GM19452 (cell line): ENCODE measurements around the gene ANO4.

ENCODE experiments used
- ATAC-seq: cut with Tn5 transposase; IDR thresholded peaks from one replicate; pipeline ENCODE4 v1.9.1; 2021; ENCODE audit not compliant: unreplicated experiment

ANO4 gene

GRCh38 chr12:100794441-100795173 lies at the start of gene ANO4:
TSS of gene ANO4 (plus strand) at chr12:100794776. CDS start at chr12:100901786, 107,010 bp downstream.
- no peak for ATAC-seq

- ATAC-seq = no peak
These were observed 49.1 kb upstream of the ANO4 start for GRCh38 chr12:100745378-100746071.

- ATAC-seq = no peak
These were observed 41.7 kb upstream of the ANO4 start for GRCh38 chr12:100752841-100753240.

GRCh38 chr12:100753837-100754236 lies 40.7 kb upstream of the ANO4 start:
- no peak for ATAC-seq

- ATAC-seq = no peak
These were observed 39.4 kb upstream of the ANO4 start for GRCh38 chr12:100755186-100755585.

- ATAC-seq = no peak
These were observed 36.5 kb upstream of the ANO4 start for GRCh38 chr12:100758083-100758482.

GRCh38 chr12:100767371-100767770 lies 27.2 kb upstream of the ANO4 start:
- no peak for ATAC-seq

GRCh38 chr12:100767950-100768349 lies 26.6 kb upstream of the ANO4 start:
- no peak for ATAC-seq

GRCh38 chr12:100778967-100779590 lies 15.5 kb upstream of the ANO4 start:
- ATAC-seq = no peak

- ATAC-seq = no peak
These were observed 5.4 kb upstream of the ANO4 start for GRCh38 chr12:100789146-100789545.

GRCh38 chr12:100789975-100790374 lies 4.6 kb upstream of the ANO4 start:
- ATAC-seq = no peak

GRCh38 chr12:100790552-100790951 lies 4.0 kb upstream of the ANO4 start:
- ATAC-seq = no peak

- no peak for ATAC-seq
These were observed 1.4 kb upstream of the ANO4 start for GRCh38 chr12:100793182-100793581.

GRCh38 chr12:100795174-100795799 lies 711 bp downstream of the ANO4 start:
- no peak for ATAC-seq

GRCh38 chr12:100795800-100796179 lies 1.2 kb downstream of the ANO4 start:
- ATAC-seq = no peak

- ATAC-seq = no peak
These were observed 2.0 kb downstream of the ANO4 start for GRCh38 chr12:100796621-100797020.

- no peak for ATAC-seq
These were observed 2.7 kb downstream of the ANO4 start for GRCh38 chr12:100797246-100797645.

GRCh38 chr12:100797786-100798185 lies 3.2 kb downstream of the ANO4 start:
- ATAC-seq = no peak

- ATAC-seq = no peak
These were observed 3.9 kb downstream of the ANO4 start for GRCh38 chr12:100798286-100799160.

- ATAC-seq = no peak
These were observed 5.2 kb downstream of the ANO4 start for GRCh38 chr12:100799770-100800169.

GRCh38 chr12:100800723-100801122 lies 6.1 kb downstream of the ANO4 start:
- no peak for ATAC-seq
